Gastrocnemius medialis (tissue), 4 donors: ENCODE results near the gene DPH3.

ENCODE experiments used
- POLR2A ChIP-seq, 2 donors: fragments of 450-650 bp; IDR thresholded peaks; one replicate each; pipeline ENCODE4 v1.6.1; 2017; ENCODE audit warnings: antibody characterized with exemption in 2 of 2, mild to moderate bottlenecking in 2 of 2, moderate library complexity in 2 of 2
- TF ChIP-seq, protein P1 (sequence below), 5 experiments: fragments of 450-650 bp in 3 of 5; fragments of 200-600 bp in 2 of 5; sonication (generic) in 2 of 5; IDR thresholded peaks in 4 of 5; conservative IDR thresholded peaks in 1 of 5; 1 replicate in 4 of 5; 2 replicates in 1 of 5; pipeline ENCODE4 v1.5.1; 2016 to 2019; ENCODE audit warnings: antibody characterized with exemption in 5 of 5, mild to moderate bottlenecking in 3 of 5, moderate library complexity in 3 of 5

DNA sequence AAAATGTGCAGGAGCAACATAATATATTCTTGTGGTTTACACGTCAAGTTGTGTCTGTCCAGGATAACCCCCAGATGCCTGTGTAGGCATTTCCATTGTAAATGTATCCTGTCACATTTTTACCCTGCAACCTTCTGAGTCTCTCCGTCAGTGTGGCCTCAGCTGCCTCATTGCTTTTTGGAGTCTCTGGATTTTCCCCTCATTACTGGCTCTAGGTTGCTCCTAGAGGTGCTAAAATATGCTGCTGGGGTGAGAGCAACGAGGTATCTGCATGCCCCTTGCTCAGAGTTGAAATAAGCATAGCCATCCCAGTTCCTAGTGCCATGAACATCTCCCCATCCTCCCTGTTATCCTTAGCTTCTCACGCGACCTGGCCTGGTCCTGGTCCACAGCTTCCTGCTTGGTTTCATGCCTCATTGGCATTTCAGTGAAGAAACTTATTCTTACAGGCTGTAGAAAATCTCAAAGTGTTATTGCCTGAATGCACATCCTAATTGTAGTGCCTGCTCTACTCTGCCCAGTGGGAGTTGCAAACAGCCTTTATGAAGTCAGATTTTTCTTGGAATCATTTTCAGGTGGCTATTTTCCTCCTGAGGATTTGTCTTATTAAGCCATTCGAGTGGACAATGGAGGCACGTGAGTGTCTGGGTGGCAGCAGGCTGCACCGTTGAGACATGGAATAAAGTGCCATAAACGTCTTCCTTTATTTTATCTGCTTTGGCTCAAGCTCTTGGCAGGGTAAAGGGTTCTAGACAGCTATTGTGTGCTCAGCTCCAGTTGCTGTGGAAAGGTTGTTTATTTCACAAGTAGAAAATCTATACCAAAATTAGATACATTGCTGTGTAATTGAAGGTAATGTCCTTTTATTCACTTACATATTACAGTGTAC lies 33.5 kb upstream of the DPH3 start:
- TF ChIP-seq, protein P1, sequence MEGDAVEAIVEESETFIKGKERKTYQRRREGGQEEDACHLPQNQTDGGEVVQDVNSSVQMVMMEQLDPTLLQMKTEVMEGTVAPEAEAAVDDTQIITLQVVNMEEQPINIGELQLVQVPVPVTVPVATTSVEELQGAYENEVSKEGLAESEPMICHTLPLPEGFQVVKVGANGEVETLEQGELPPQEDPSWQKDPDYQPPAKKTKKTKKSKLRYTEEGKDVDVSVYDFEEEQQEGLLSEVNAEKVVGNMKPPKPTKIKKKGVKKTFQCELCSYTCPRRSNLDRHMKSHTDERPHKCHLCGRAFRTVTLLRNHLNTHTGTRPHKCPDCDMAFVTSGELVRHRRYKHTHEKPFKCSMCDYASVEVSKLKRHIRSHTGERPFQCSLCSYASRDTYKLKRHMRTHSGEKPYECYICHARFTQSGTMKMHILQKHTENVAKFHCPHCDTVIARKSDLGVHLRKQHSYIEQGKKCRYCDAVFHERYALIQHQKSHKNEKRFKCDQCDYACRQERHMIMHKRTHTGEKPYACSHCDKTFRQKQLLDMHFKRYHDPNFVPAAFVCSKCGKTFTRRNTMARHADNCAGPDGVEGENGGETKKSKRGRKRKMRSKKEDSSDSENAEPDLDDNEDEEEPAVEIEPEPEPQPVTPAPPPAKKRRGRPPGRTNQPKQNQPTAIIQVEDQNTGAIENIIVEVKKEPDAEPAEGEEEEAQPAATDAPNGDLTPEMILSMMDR (IDR thresholded peaks at IDR 0.05 in 4 of 5, conservative IDR thresholded peaks at IDR 0.05 in 1 of 5), result no peak
- TF ChIP-seq POLR2A (IDR thresholded peaks at IDR 0.05), result no peak
